Endothelial cell (in vitro differentiated cells): ENCODE measurements around the gene CPZ. TPM values are rescaled to one million over a fixed set of nuclear protein-coding genes. Genes with fewer than 3 reads are reported as not detected.

Experiments
- DNase-seq: peaks from one replicate; pipeline ENCODE4 v3.0.0; 2021; ENCODE audit warnings: low spot score
- H3K27ac Mint-ChIP-seq: one replicate; pipeline ENCODE4 v1.8.0; 2021; ENCODE audit warnings: mixed read lengths, inconsistent platforms; ENCODE audit not compliant: unreplicated experiment
- H3K27me3 Mint-ChIP-seq: one replicate; pipeline ENCODE4 v1.8.0; 2021; ENCODE audit warnings: mild to moderate bottlenecking, moderate library complexity, mixed read lengths, inconsistent platforms; ENCODE audit not compliant: unreplicated experiment
- H3K36me3 Mint-ChIP-seq: one replicate; pipeline ENCODE4 v1.8.0; 2021; ENCODE audit warnings: mild to moderate bottlenecking, low read depth, mixed read lengths, inconsistent platforms; ENCODE audit not compliant: unreplicated experiment
- H3K4me1 Mint-ChIP-seq: one replicate; pipeline ENCODE4 v1.8.0; 2021; ENCODE audit warnings: mild to moderate bottlenecking, mixed read lengths, inconsistent platforms; ENCODE audit not compliant: unreplicated experiment
- H3K4me3 Mint-ChIP-seq: one replicate; pipeline ENCODE4 v1.8.0; 2021; ENCODE audit warnings: mild to moderate bottlenecking, mixed read lengths, inconsistent platforms; ENCODE audit not compliant: unreplicated experiment
- H3K9me3 Mint-ChIP-seq: one replicate; pipeline ENCODE4 v1.8.0; 2021; ENCODE audit warnings: mixed read lengths, inconsistent platforms; ENCODE audit not compliant: unreplicated experiment
- CTCF ChIP-seq: fragments of 200-600 bp; sonication (generic); IDR thresholded peaks from one replicate; pipeline ENCODE4 v1.5.0; 2021; ENCODE audit warnings: antibody characterized with exemption; ENCODE audit not compliant: unreplicated experiment
- total RNA-seq: library from RNA; stranded (reverse); fragmentation: NEBNext Ultra II Directional; extraction: Animal tissue kit (Norgen Biotek cat#: 25700); gene quantifications from one replicate; pipeline ENCODE4 v1.2.1, GENCODE V29; 2021; ENCODE audit not compliant: unreplicated experiment

Gene CPZ
- total RNA-seq, 1 donor from 2014 or later, result 0.90 TPM

- DNase-seq, result no peak
- H3K9me3 Mint-ChIP-seq, result no peaks in the 10 kb centered on the region
- H3K4me3 Mint-ChIP-seq, result no peak overlapping the region
- H3K27ac Mint-ChIP-seq, result no peak overlapping the region
- no peaks in the 10 kb centered on the region for H3K36me3 Mint-ChIP-seq
- no peak for TF ChIP-seq CTCF
- no peaks in the 10 kb centered on the region for H3K4me1 Mint-ChIP-seq
- peaks cover 7% of the 10 kb centered on the region for H3K27me3 Mint-ChIP-seq
Observed at GRCh38 chr4:8644966-8645752, 52.6 kb downstream of the CPZ start.

GRCh38 chr4:8645753-8646124 lies 53.2 kb downstream of the CPZ start:
- DNase-seq, result no peak
- H3K27ac Mint-ChIP-seq, result no peak overlapping the region
- TF ChIP-seq CTCF, result no peak
- no peaks in the 10 kb centered on the region for H3K9me3 Mint-ChIP-seq
- H3K27me3 Mint-ChIP-seq, result peaks cover 9% of the 10 kb centered on the region
- H3K4me3 Mint-ChIP-seq, result no peak overlapping the region
- no peaks in the 10 kb centered on the region for H3K36me3 Mint-ChIP-seq
- H3K4me1 Mint-ChIP-seq, result no peaks in the 10 kb centered on the region

GRCh38 chr4:8646296-8647093 lies 53.9 kb downstream of the CPZ start:
- Mint-ChIP-seq H3K36me3 (no peaks in the 10 kb centered on the region), H3K9me3 (no peaks in the 10 kb centered on the region), H3K4me3 (no peak overlapping the region), H3K4me1 (no peaks in the 10 kb centered on the region), H3K27ac (no peak overlapping the region), H3K27me3 (peaks cover 9% of the 10 kb centered on the region)
- no peak for DNase-seq
- no peak for TF ChIP-seq CTCF

GRCh38 chr4:8647094-8647570 lies 54.6 kb downstream of the CPZ start:
- H3K36me3 Mint-ChIP-seq, result no peaks in the 10 kb centered on the region
- H3K27ac Mint-ChIP-seq, result no peak overlapping the region
- DNase-seq, result no peak
- peaks cover 9% of the 10 kb centered on the region for H3K27me3 Mint-ChIP-seq
- H3K9me3 Mint-ChIP-seq, result no peaks in the 10 kb centered on the region
- H3K4me3 Mint-ChIP-seq, result no peak overlapping the region
- no peak for TF ChIP-seq CTCF
- no peaks in the 10 kb centered on the region for H3K4me1 Mint-ChIP-seq

GRCh38 chr4:8647626-8648025 lies 55.1 kb downstream of the CPZ start:
- Mint-ChIP-seq H3K27me3 (peaks cover 9% of the 10 kb centered on the region), H3K27ac (no peak overlapping the region), H3K4me3 (no peak overlapping the region), H3K9me3 (no peaks in the 10 kb centered on the region), H3K36me3 (no peaks in the 10 kb centered on the region), H3K4me1 (no peaks in the 10 kb centered on the region)
- TF ChIP-seq CTCF, result no peak
- no peak for DNase-seq
